HepG2 (cell line): ENCODE results near the gene SRP9. TPM values are rescaled to one million over a fixed set of nuclear protein-coding genes. Genes with fewer than 3 reads are reported as not detected.

Experiments
- ATAC-seq: fragments of 200-7000 bp; cut with Tn5 transposase; 3 replicates; pipeline ENCODE4 v1.9.1; 2020; ENCODE audit warnings: mild to moderate bottlenecking, moderate library complexity
- BruUV-seq: library from RNA; stranded (reverse); fragments of 400-500 nt; replicated peaks from 2 replicates; lab custom pipeline; 2021; lab: Mats Ljungman, UMichigan
- CTCF ChIA-PET: fragments of 300-600 bp; formaldehyde crosslinking; extraction: SDS; loops from one replicate; lab custom pipeline; 2021; ENCODE audit warnings: low total read pairs, inconsistent platforms, low intra/inter-chr PET ratio; lab: Yijun Ruan, JAX
- POLR2A ChIA-PET: fragments of 350-600 bp; sonication (Branson Sonifier 250); formaldehyde crosslinking; loops from one replicate; lab custom pipeline; 2020; ENCODE audit warnings: antibody characterized with exemption, inconsistent platforms; lab: Yijun Ruan, JAX
- DNase-seq: peaks from one replicate; pipeline ENCODE4 v3.0.0-alpha.2; 2015; ENCODE audit warnings: low spot score
- FAIRE-seq: peaks from 3 replicates; lab custom pipeline; 2011; peaks lifted over from hg19 to GRCh38; lab: Jason Lieb, UNC
- H2AFZ ChIP-seq: one replicate; pipeline ENCODE4 v1.6.1; 2011; ENCODE audit warnings: low read length, inconsistent platforms
- H3K27ac ChIP-seq: fragments of 300-600 bp; 3 replicates; pipeline ENCODE4 v1.8.0; 2011; ENCODE audit warnings: mixed run types, mild to moderate bottlenecking, mixed read lengths, low read length, inconsistent platforms; ENCODE audit not compliant: insufficient read depth; ENCODE audit errors: extremely low read length
- H3K27me3 ChIP-seq, 2 experiments: fragments of 200-600 bp in 1 of 2; 2 replicates in 1 of 2; 3 replicates in 1 of 2; pipeline versions ENCODE4 v1.6.0 to v1.8.0; 2011; ENCODE audit warnings: low read length in 2 of 2, mild to moderate bottlenecking in 2 of 2, moderate library complexity in 2 of 2, inconsistent platforms in 1 of 2; ENCODE audit not compliant: insufficient read depth in 2 of 2, control insufficient read depth in 1 of 2
- H3K36me3 ChIP-seq, 2 experiments: fragments of 200-600 bp in 1 of 2; replicated peaks in 1 of 2; 2 replicates in 1 of 2; 3 replicates in 1 of 2; pipeline versions ENCODE4 v1.5.1 to v1.8.0; 2011; ENCODE audit warnings: low read length in 2 of 2, inconsistent platforms in 1 of 2; ENCODE audit not compliant: insufficient read depth in 2 of 2, control insufficient read depth in 1 of 2
- H3K4me1 ChIP-seq: 2 replicates; pipeline ENCODE4 v1.5.1; 2012; ENCODE audit warnings: low read length, inconsistent platforms; ENCODE audit not compliant: insufficient read depth
- H3K4me2 ChIP-seq: 2 replicates; pipeline ENCODE4 v1.6.0; 2011; ENCODE audit warnings: low read depth, low read length, inconsistent platforms
- H3K4me3 ChIP-seq, 3 experiments: fragments of 200-600 bp in 1 of 3; sonication (generic), shearing (Covaris generic) in 1 of 3; replicated peaks in 1 of 3; 2 replicates each; pipeline ENCODE4 v1.5.1; 2011 to 2016; ENCODE audit warnings: low read length in 3 of 3, inconsistent platforms in 2 of 3, low read depth in 2 of 3, mild to moderate bottlenecking in 2 of 3, control low read depth in 1 of 3, mixed read lengths in 1 of 3; ENCODE audit not compliant: insufficient read depth in 1 of 3
- H3K79me2 ChIP-seq: one replicate; pipeline ENCODE4 v1.6.1; 2011; ENCODE audit warnings: low read length, inconsistent platforms; ENCODE audit not compliant: insufficient read depth
- H3K9ac ChIP-seq: 2 replicates; pipeline ENCODE4 v1.6.0; 2011; ENCODE audit warnings: mild to moderate bottlenecking, low read depth, low read length, inconsistent platforms; ENCODE audit not compliant: insufficient read depth
- H3K9me3 ChIP-seq: 2 replicates; pipeline ENCODE4 v1.5.1; 2012; ENCODE audit warnings: mild to moderate bottlenecking, low read length
- H4K20me1 ChIP-seq: 2 replicates; pipeline ENCODE4 v1.6.0; 2011; ENCODE audit warnings: inconsistent platforms, mild to moderate bottlenecking, low read length, moderate library complexity; ENCODE audit not compliant: insufficient read depth
- BCL3 ChIP-seq: sonication (generic); formaldehyde crosslinking; IDR thresholded peaks from 2 replicates; pipeline ENCODE4 v1.5.1; 2020; ENCODE audit warnings: mild to moderate bottlenecking, missing genetic modification reagents, moderate library complexity
- KLF11 ChIP-seq: IDR thresholded peaks from 2 replicates; pipeline ENCODE4 v1.6.1; 2016; ENCODE audit warnings: missing compliant biosample characterization
- LCORL ChIP-seq, 2 experiments: fragments of 450-650 bp in 1 of 2; sonication (generic) in 1 of 2; formaldehyde crosslinking in 1 of 2; IDR thresholded peaks; 2 replicates each; pipeline versions ENCODE4 v1.5.0 to v1.6.1; 2017 to 2020; ENCODE audit warnings: antibody characterized with exemption in 1 of 2, missing genetic modification reagents in 1 of 2
- LRRFIP1 ChIP-seq: sonication (generic); formaldehyde crosslinking; conservative IDR thresholded peaks from 2 replicates; pipeline ENCODE4 v1.4.0; 2020; ENCODE audit warnings: missing genetic modification reagents
- MAX ChIP-seq: IDR thresholded peaks from 2 replicates; pipeline ENCODE4 v1.6.1; 2012; ENCODE audit warnings: inconsistent platforms
- MYC ChIP-seq: sonication (generic); formaldehyde crosslinking; IDR thresholded peaks from 2 replicates; pipeline ENCODE4 v1.9.0; 2021; ENCODE audit warnings: missing genetic modification reagents, borderline replicate concordance
- NR2F6 ChIP-seq, 2 experiments: IDR thresholded peaks; 2 replicates each; pipeline ENCODE4 v1.6.1; 2016; ENCODE audit warnings: antibody characterized with exemption in 1 of 2, mild to moderate bottlenecking in 1 of 2
- SRSF4 ChIP-seq: fragments of 200-400 bp; formaldehyde crosslinking; IDR thresholded peaks from one replicate; pipeline ENCODE4 v1.6.1; 2018; ENCODE audit warnings: mild to moderate bottlenecking, low read depth, low read length, moderate library complexity; ENCODE audit not compliant: poor library complexity, severe bottlenecking
- SUZ12 ChIP-seq: fragments of 150-350 bp; IDR thresholded peaks from 2 replicates; pipeline ENCODE4 v1.6.1; 2014; ENCODE audit warnings: low read depth, low read length
- ZNF430 ChIP-seq: sonication (generic); formaldehyde crosslinking; IDR thresholded peaks from 2 replicates; pipeline ENCODE4 v1.9.0; 2021; ENCODE audit warnings: mild to moderate bottlenecking, missing genetic modification reagents
- ZNF556 ChIP-seq: sonication (generic); formaldehyde crosslinking; IDR thresholded peaks from 2 replicates; pipeline ENCODE4 v1.4.0; 2020; ENCODE audit warnings: mild to moderate bottlenecking, missing genetic modification reagents, borderline replicate concordance
- ZNF740 ChIP-seq: sonication (generic); formaldehyde crosslinking; IDR thresholded peaks from 2 replicates; pipeline ENCODE4 v1.4.0; 2020; ENCODE audit warnings: missing genetic modification reagents
- ZNF850 ChIP-seq: sonication (generic); formaldehyde crosslinking; conservative IDR thresholded peaks from 2 replicates; pipeline ENCODE4 v1.9.0; 2021; ENCODE audit warnings: mild to moderate bottlenecking, missing genetic modification reagents
- ZNF891 ChIP-seq: sonication (generic); formaldehyde crosslinking; IDR thresholded peaks from 2 replicates; pipeline ENCODE4 v1.5.0; 2020; ENCODE audit warnings: mild to moderate bottlenecking, missing genetic modification reagents
- WGBS: methylation state at CpG from one replicate; pipeline ENCODE4 v1.1.6; 2017; ENCODE audit warnings: low lambda C conversion rate; 5-methylcytosine and 5-hydroxymethylcytosine counted together
- in situ Hi-C: cut with HindIII; loops from 2 replicates; pipeline ENCODE4 v1.10.0; 2017; ENCODE audit warnings: low pct_unique_long_range_greater_than_20kb; ENCODE audit not compliant: extremely low pct_ligation_motif_present
- intact Hi-C: fragments of 100-400 bp; cut with micrococcal nuclease; formaldehyde crosslinking; loops from one replicate; pipeline ENCODE4 v1.10.0; 2022; ENCODE audit not compliant: unreplicated experiment
- polyA plus RNA-seq, 8 experiments: library from polyadenylated mRNA; depleted of rRNA in 3 of 8; stranded (reverse) in 7 of 8; unstranded in 1 of 8; fragments of >200 nt; fragmentation: Illumina TruSeq in 4 of 8; extraction: Trizol in 4 of 8; gene quantifications; 2 replicates each; pipeline versions ENCODE4 v1.2.1 to v1.2.3, GENCODE V29; 2011 to 2016; ENCODE audit warnings: low read depth in 4 of 8, missing spikeins in 1 of 8, mixed read lengths in 1 of 8; ENCODE audit not compliant: insufficient read depth in 1 of 8
- total RNA-seq, 5 experiments: library from RNA; depleted of rRNA; stranded (reverse); fragments of >200 nt; fragmentation: Illumina TruSeq; extraction: Trizol; gene quantifications; 2 replicates each; pipeline ENCODE4 v1.2.3, GENCODE V29; 2016; ENCODE audit warnings: low read depth in 1 of 5
- TF ChIP-seq, protein P1 (sequence below): sonication (generic); formaldehyde crosslinking; IDR thresholded peaks from 2 replicates; pipeline ENCODE4 v1.4.0; 2020; ENCODE audit warnings: missing genetic modification reagents

Gene SRP9
- total and polyA plus RNA-seq, 2 of the 13 experiments (the other 11 are each of a cell fraction or from before 2014, with no cell fraction given): 251 to 307 TPM

DNA sequence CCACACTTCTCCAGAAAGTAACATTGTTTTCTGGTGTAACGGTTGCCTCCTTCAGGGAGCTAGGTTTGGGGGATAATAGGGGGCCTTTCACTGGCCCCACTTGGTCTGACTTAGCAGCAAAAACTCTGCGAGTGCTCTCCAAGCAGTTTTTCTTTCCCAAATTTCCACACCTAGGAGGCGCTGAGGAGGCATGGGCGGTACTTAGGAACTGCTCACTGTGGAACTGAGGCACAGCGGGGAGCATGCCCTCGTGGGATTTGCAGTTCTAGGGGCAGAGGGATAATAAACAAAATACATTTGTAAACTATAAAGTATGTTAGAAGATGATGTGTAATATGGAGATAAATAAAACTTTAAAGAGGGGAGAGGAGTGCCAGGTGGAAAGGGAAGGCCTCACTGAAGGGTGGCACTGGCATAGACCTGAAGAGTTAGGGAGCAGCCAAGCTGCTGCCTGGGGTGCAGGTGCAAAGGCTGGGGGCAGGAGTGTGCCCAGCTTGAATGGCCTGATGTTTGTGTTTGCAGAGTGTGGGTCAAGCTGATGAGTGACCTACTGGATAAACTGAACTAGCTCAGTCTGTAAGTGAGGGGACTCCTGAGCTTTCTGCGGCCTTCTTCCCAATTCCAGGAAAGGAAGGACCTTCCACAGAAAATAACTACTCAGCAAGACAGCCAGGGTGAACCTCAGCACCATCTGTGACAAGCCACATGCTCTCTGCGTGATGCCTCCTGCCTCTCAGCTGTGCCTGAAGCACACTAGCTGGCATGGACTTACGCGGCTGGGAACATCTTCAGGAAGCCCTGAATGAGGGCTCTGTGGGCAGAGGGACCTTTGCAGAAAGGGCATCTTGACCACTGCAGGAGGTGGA, 34.2 kb downstream of the SRP9 start:
- in situ Hi-C loops (no loop called here), intact Hi-C loops (loop anchor here (2.0 kb wide), 2 partner anchors 33 to 71 kb away; partner anchors contain the start of gene TMEM63A)
- H3K79me2 ChIP-seq: peaks cover 32% of the 10 kb centered on the region
- CTCF ChIA-PET: interaction anchor here (1.7 kb wide), 1 partner anchor 34 kb away, joined by 3 read pairs; the partner anchor contains the start of gene SRP9
- H3K4me2 ChIP-seq: peak overlapping the region; percentile 93
- H3K27me3 ChIP-seq: no peaks in the 10 kb centered on the region
- peak overlapping the region; percentile 61 for H3K27ac ChIP-seq
- FAIRE-seq (peak; percentile 34), DNase-seq (peak; percentile 48), ATAC-seq (no peak)
- H3K4me1 ChIP-seq: peaks cover 66% of the 10 kb centered on the region
- 20% methylated on average over 7 of the region's 10 CpGs for WGBS
- peaks cover 0 to 1% of the 10 kb centered on the region in 2 experiments; a peak in 1 of 5 replicates for H3K36me3 ChIP-seq
- peak overlapping the region; percentile 68 to 87 (median 80) for H3K4me3 ChIP-seq
- H3K9me3 ChIP-seq: no peaks in the 10 kb centered on the region
- POLR2A ChIA-PET: interaction anchor here (1.0 to 6.3 kb wide), 6 partner anchors 14 to 187 kb away, joined by 3 to 87 read pairs (median 4); partner anchors contain the start of genes SDE2, SRP9 and TMEM63A
- no TSS peak for BruUV-seq
- H4K20me1 ChIP-seq: no peaks in the 10 kb centered on the region
- H3K9ac ChIP-seq: peak overlapping the region; percentile 63
- no peak overlapping the region for H2AFZ ChIP-seq
- no peak for TF ChIP-seq ZNF850 (CRISPR knock-in tag)
- TF ChIP-seq ZNF556 (CRISPR knock-in tag): no peak
- no peak for TF ChIP-seq ZNF740 (CRISPR knock-in tag)
- no peak for TF ChIP-seq SRSF4
- TF ChIP-seq BCL3 (CRISPR knock-in tag): no peak
- no peak for TF ChIP-seq LCORL (IDR thresholded peaks at IDR 0.05)
- TF ChIP-seq LCORL (CRISPR knock-in tag; IDR thresholded peaks at IDR 0.05): peak; percentile 33; the same call in 1 of the 2 replicates
- TF ChIP-seq, protein P1, sequence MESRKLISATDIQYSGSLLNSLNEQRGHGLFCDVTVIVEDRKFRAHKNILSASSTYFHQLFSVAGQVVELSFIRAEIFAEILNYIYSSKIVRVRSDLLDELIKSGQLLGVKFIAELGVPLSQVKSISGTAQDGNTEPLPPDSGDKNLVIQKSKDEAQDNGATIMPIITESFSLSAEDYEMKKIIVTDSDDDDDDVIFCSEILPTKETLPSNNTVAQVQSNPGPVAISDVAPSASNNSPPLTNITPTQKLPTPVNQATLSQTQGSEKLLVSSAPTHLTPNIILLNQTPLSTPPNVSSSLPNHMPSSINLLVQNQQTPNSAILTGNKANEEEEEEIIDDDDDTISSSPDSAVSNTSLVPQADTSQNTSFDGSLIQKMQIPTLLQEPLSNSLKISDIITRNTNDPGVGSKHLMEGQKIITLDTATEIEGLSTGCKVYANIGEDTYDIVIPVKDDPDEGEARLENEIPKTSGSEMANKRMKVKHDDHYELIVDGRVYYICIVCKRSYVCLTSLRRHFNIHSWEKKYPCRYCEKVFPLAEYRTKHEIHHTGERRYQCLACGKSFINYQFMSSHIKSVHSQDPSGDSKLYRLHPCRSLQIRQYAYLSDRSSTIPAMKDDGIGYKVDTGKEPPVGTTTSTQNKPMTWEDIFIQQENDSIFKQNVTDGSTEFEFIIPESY (CRISPR knock-in tag): 0 out of 2 replicates have a peak, but pooled peaks have one; percentile 18
- no peak for TF ChIP-seq SUZ12
- TF ChIP-seq LRRFIP1 (CRISPR knock-in tag): no peak
- no peak; the same call in 1 of the 2 replicates for TF ChIP-seq NR2F6 (IDR thresholded peaks at IDR 0.05)
- peak; percentile 43; the same call in 1 of the 2 replicates for TF ChIP-seq NR2F6 (CRISPR knock-in tag; IDR thresholded peaks at IDR 0.05)
- TF ChIP-seq MYC (CRISPR knock-in tag): no peak; the same call in 1 of the 2 replicates
- TF ChIP-seq ZNF891 (CRISPR knock-in tag): no peak
- no peak for TF ChIP-seq KLF11 (CRISPR knock-in tag)
- TF ChIP-seq ZNF430 (CRISPR knock-in tag): 0 out of 2 replicates have a peak, but pooled peaks have one; percentile 21
- TF ChIP-seq MAX: peak; percentile 44; the same call in 1 of the 2 replicates
